H1 (cell line): ENCODE results near the gene KCNQ1. TPM values are rescaled to one million over a fixed set of nuclear protein-coding genes. Genes with fewer than 3 reads are reported as not detected.

Experiments used
- CHD7 ChIP-seq: fragments of 300-600 bp; sonication (generic); IDR thresholded peaks from 2 replicates; pipeline ENCODE4 v1.7.1; 2012; ENCODE audit warnings: low read length, moderate library complexity, mild to moderate bottlenecking, inconsistent platforms; ENCODE audit not compliant: insufficient replicate concordance
- E2F6 ChIP-seq: IDR thresholded peaks from 2 replicates; pipeline ENCODE4 v1.6.1; 2012; ENCODE audit warnings: inconsistent platforms
- NANOG ChIP-seq: IDR thresholded peaks from 2 replicates; pipeline ENCODE4 v1.6.1; 2011; ENCODE audit warnings: low read length, low read depth, mild to moderate bottlenecking, inconsistent platforms; ENCODE audit not compliant: insufficient read depth, poor library complexity, severe bottlenecking
- SIX5 ChIP-seq: IDR thresholded peaks from 2 replicates; pipeline ENCODE4 v1.6.1; 2011; ENCODE audit warnings: mild to moderate bottlenecking, low read depth, low read length
- polyA plus RNA-seq, 7 experiments: library from polyadenylated mRNA; depleted of rRNA in 3 of 7; stranded (reverse) in 5 of 7; unstranded in 2 of 7; fragments of >200 nt in 5 of 7; fragments of 200-250 nt in 2 of 7; gene quantifications; 1 replicate in 5 of 7; 2 replicates in 1 of 7; 4 replicates in 1 of 7; pipeline versions ENCODE4 v1.2.1 to v1.2.3, GENCODE V29; 2011 to 2013; ENCODE audit warnings: missing spikeins in 2 of 7, mixed read lengths in 2 of 7
- total RNA-seq: library from RNA; stranded (reverse); fragmentation: NEBNext Ultra II Directional; extraction: Animal tissue kit (Norgen Biotek cat#: 25700); gene quantifications from 2 replicates; pipeline ENCODE4 v1.2.1, GENCODE V29; 2021

KCNQ1 gene
- total and polyA plus RNA-seq, 2 of the 8 experiments (the other 6 are each of a cell fraction or from before 2014, with no cell fraction given) = 1.9 to 2.0 TPM

- TF ChIP-seq E2F6 (no peak), CHD7 (no peak), SIX5 (no peak), NANOG (no peak)
Observed at GRCh38 chr11:2587976-2588748, 143.4 kb downstream of the KCNQ1 start (continued).
